Thoracic aorta (tissue), 2 donors: ENCODE results near the gene UBE2L3. TPM values are rescaled to one million over a fixed set of nuclear protein-coding genes. Genes with fewer than 3 reads are reported as not detected.

Source experiments
- ATAC-seq: fragments of 150-250 bp; one replicate; pipeline ENCODE4 v1.8.0; 2017; ENCODE audit warnings: low read depth; ENCODE audit not compliant: insufficient number of reproducible peaks, low FRiP score
- DNase-seq: peaks from one replicate; pipeline ENCODE4 v3.0.0-alpha.2; 2020; ENCODE audit warnings: low spot score
- H3K27ac ChIP-seq, 2 donors: fragments of 200-600 bp; sonication (generic); 1 replicate in 1 of 2; 2 replicates in 1 of 2; pipeline ENCODE4 v1.5.1; 2016; ENCODE audit warnings: mild to moderate bottlenecking in 2 of 2, moderate library complexity in 2 of 2
- H3K27me3 ChIP-seq: fragments of 200-600 bp; sonication (generic); replicated peaks from 2 replicates; pipeline ENCODE4 v1.6.0; 2016; ENCODE audit warnings: mild to moderate bottlenecking; ENCODE audit not compliant: insufficient read depth
- H3K36me3 ChIP-seq: fragments of 200-600 bp; sonication (generic); one replicate; pipeline ENCODE4 v1.5.1; 2016
- H3K4me1 ChIP-seq, 2 donors: fragments of 200-600 bp; sonication (generic); 1 replicate in 1 of 2; 2 replicates in 1 of 2; pipeline versions ENCODE4 v1.5.1 to v1.6.0; 2016; ENCODE audit warnings: low read depth in 2 of 2, mild to moderate bottlenecking in 1 of 2; ENCODE audit not compliant: control insufficient read depth in 1 of 2
- H3K4me3 ChIP-seq: fragments of 200-600 bp; sonication (generic); 2 replicates; pipeline ENCODE4 v1.5.1; 2016; ENCODE audit warnings: mild to moderate bottlenecking
- H3K9me3 ChIP-seq: fragments of 200-600 bp; sonication (generic); 2 replicates; pipeline ENCODE4 v1.5.1; 2016
- total RNA-seq, 2 donors: library from RNA; depleted of rRNA; stranded (reverse); fragments of >200 nt; gene quantifications; one replicate each; pipeline versions ENCODE4 v1.1.0 to v1.2.3, GENCODE V29; 2016
- TF ChIP-seq, protein P1 (sequence below): fragments of 200-600 bp; sonication (generic); IDR thresholded peaks from one replicate; pipeline ENCODE4 v1.5.1; 2019; ENCODE audit warnings: antibody characterized with exemption

The UBE2L3 gene
- total RNA-seq, 2 donors from 2014 or later = 33.8 to 38.3 TPM

DNA sequence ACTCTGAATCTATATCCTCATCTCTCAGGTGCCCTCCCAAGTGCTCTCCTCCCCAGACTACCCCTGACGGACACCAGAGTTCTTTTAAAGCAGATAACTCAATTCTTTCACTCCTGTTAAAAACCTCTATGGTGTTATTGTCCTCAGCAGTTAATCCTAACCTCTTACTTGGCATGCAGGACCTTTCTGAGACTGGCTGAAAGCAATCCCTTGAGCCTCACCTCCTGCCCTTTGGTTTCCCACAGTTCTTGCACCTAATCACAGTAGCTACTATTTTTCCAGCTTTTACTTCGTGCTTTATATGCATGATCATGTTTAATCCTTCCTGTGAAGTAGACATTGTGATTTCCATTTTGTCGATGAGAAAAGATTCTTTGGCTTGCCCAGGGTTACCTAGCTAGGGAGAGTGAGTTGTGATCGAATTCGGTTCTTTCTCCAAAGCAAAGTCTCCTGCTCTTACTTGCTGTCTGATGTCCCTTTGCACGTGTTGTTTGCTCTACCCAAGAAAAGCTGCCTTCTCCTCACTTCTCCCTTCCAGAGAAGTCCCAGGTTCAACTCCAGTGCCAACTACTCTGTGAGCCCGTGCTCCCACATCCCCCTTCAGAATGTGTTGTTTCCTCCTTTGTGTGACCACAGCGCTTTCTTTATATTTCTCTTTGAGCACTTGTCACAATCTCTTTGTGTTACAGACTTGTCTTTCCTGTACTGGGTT is 2.1 kb downstream of the UBE2L3 start:
- H3K9me3 ChIP-seq = no peaks in the 10 kb centered on the region
- no peaks in the 10 kb centered on the region for H3K36me3 ChIP-seq
- TF ChIP-seq, protein P1, sequence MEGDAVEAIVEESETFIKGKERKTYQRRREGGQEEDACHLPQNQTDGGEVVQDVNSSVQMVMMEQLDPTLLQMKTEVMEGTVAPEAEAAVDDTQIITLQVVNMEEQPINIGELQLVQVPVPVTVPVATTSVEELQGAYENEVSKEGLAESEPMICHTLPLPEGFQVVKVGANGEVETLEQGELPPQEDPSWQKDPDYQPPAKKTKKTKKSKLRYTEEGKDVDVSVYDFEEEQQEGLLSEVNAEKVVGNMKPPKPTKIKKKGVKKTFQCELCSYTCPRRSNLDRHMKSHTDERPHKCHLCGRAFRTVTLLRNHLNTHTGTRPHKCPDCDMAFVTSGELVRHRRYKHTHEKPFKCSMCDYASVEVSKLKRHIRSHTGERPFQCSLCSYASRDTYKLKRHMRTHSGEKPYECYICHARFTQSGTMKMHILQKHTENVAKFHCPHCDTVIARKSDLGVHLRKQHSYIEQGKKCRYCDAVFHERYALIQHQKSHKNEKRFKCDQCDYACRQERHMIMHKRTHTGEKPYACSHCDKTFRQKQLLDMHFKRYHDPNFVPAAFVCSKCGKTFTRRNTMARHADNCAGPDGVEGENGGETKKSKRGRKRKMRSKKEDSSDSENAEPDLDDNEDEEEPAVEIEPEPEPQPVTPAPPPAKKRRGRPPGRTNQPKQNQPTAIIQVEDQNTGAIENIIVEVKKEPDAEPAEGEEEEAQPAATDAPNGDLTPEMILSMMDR = no peak
- H3K27ac ChIP-seq = no peak overlapping the region
- peaks cover 25 to 63% of the 10 kb centered on the region in 2 donors for H3K4me1 ChIP-seq
- no peaks in the 10 kb centered on the region for H3K27me3 ChIP-seq
- DNase-seq (no peak), ATAC-seq (no peak)
- H3K4me3 ChIP-seq = peak overlapping the region; percentile 3

DNA sequence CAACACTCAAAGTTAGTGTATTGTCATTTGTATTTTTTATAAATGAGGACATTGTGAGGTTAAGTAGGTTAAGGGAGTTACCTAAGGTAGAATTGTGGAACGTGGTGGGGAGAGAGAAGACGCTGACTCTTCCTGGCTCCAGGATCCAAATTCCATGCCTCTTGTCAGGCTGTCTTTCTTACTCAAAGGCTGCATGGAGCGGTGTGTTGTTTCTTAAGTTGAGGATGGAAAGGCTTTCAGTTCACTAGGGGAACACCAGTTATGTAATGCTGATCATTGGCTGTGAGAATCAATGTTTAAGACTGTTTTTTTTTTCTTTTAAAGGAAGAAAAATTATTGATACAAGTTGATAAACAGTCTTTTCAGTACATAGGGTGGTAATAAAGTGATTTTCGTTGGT is 2.9 kb downstream of the UBE2L3 start:
- ATAC-seq = no peak
- Histone ChIP-seq H3K4me1 (peaks cover 25 to 65% of the 10 kb centered on the region in 2 donors), H3K27me3 (no peaks in the 10 kb centered on the region), H3K9me3 (no peaks in the 10 kb centered on the region), H3K27ac (no peak overlapping the region), H3K36me3 (no peaks in the 10 kb centered on the region), H3K4me3 (no peak overlapping the region)
- TF ChIP-seq, protein P1 = no peak
- DNase-seq = no peak

DNA sequence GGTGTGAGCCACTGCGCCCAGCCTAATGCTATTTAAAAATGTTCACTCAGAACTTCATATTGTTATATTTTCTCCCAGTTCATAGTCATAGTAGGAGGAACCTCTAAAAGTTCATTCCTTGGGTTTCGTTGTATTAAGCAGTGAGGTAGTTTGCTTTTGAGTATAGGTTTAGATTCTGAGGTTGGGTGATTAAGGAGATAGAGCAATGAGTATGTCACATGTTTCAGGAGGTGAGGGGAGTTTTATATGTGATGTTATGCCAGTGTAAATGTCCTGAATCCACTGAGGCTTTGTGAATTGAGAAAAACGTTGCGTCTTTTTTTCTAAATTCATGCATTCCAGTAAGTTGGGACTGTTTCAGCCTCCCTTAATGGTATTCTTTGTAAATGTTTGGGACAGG is 4.2 kb downstream of the UBE2L3 start:
- Histone ChIP-seq H3K4me1 (peaks cover 25 to 65% of the 10 kb centered on the region in 2 donors), H3K9me3 (no peaks in the 10 kb centered on the region), H3K4me3 (no peak overlapping the region), H3K27ac (no peak overlapping the region), H3K27me3 (no peaks in the 10 kb centered on the region), H3K36me3 (no peaks in the 10 kb centered on the region)
- TF ChIP-seq, protein P1 = no peak
- no peak for DNase-seq
- ATAC-seq = no peak

DNA sequence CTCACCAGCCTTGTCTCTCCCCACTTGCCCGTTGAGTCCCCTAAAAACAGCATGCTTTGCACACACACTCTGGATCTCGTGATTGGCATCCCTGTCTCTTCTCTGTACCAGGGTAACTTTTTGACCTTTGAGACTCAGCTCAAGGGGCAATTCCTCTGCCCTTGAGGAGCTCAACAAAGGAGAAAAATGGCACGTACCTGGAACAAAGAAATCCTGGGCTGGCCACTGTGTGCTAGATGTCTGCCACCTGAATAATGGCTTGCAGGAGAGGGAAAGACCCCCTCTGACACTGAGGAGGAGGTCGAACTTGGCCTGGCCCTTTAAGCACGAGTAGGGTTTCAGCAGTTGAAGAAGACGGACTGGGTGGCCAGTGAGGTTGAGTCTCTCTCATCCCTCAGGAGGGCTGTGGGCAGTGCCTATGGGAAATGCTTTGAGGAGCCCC is 5.8 kb downstream of the UBE2L3 start:
- no peak overlapping the region for H3K27ac ChIP-seq
- no peak overlapping the region for H3K4me3 ChIP-seq
- ATAC-seq = no peak
- TF ChIP-seq, protein P1 = no peak
- DNase-seq = no peak
- H3K27me3 ChIP-seq = no peaks in the 10 kb centered on the region
- H3K36me3 ChIP-seq = no peaks in the 10 kb centered on the region
- peaks cover 25 to 78% of the 10 kb centered on the region in 2 donors for H3K4me1 ChIP-seq
- H3K9me3 ChIP-seq = no peaks in the 10 kb centered on the region

GRCh38 chr22:21573750-21574494 is 6.4 kb downstream of the UBE2L3 start:
- peaks cover 20 to 74% of the 10 kb centered on the region in 2 donors for H3K4me1 ChIP-seq
- ATAC-seq (no peak), DNase-seq (no peak)
- H3K27me3 ChIP-seq = no peaks in the 10 kb centered on the region
- no peak overlapping the region for H3K27ac ChIP-seq
- TF ChIP-seq, protein P1 = no peak
- no peak overlapping the region for H3K4me3 ChIP-seq
- no peaks in the 10 kb centered on the region for H3K9me3 ChIP-seq
- no peaks in the 10 kb centered on the region for H3K36me3 ChIP-seq
